KMS-11 (cell line): ENCODE data around the gene EFR3B.

ENCODE experiments used
- H2AFZ ChIP-seq: fragments of 200-600 bp; sonication (generic); 2 replicates; pipeline ENCODE4 v1.6.1; 2016; ENCODE audit warnings: antibody characterized with exemption, mixed run types, low read depth
- H3K27ac ChIP-seq: fragments of 200-600 bp; sonication (generic); 2 replicates; pipeline ENCODE4 v1.6.1; 2016; ENCODE audit warnings: mild to moderate bottlenecking, mixed run types
- H3K27me3 ChIP-seq: fragments of 200-600 bp; sonication (generic); 2 replicates; pipeline ENCODE4 v1.6.1; 2017; ENCODE audit warnings: mild to moderate bottlenecking, low read depth, mixed run types, moderate library complexity; ENCODE audit not compliant: insufficient read depth
- H3K36me3 ChIP-seq: fragments of 200-600 bp; sonication (generic); 2 replicates; pipeline ENCODE4 v1.6.1; 2017; ENCODE audit warnings: mild to moderate bottlenecking, mixed run types; ENCODE audit not compliant: insufficient read depth
- H3K4me1 ChIP-seq: fragments of 200-600 bp; sonication (generic); 2 replicates; pipeline ENCODE4 v1.6.1; 2016; ENCODE audit warnings: mild to moderate bottlenecking, low read depth, mixed run types; ENCODE audit not compliant: poor library complexity, severe bottlenecking
- H3K4me2 ChIP-seq: fragments of 200-600 bp; sonication (generic); 2 replicates; pipeline ENCODE4 v1.7.0; 2016; ENCODE audit warnings: mild to moderate bottlenecking, mixed run types
- H3K4me3 ChIP-seq: fragments of 200-600 bp; sonication (generic); IDR thresholded peaks from 2 replicates; pipeline ENCODE4 v1.6.1; 2017; ENCODE audit warnings: low read depth, low read length, mixed read lengths; ENCODE audit not compliant: insufficient read depth
- H3K79me2 ChIP-seq: fragments of 200-600 bp; sonication (generic); 2 replicates; pipeline ENCODE4 v1.6.1; 2016; ENCODE audit warnings: low read depth, mixed run types; ENCODE audit not compliant: insufficient read depth
- H3K9ac ChIP-seq: fragments of 200-600 bp; sonication (generic); 2 replicates; pipeline ENCODE4 v1.6.1; 2016; ENCODE audit warnings: mild to moderate bottlenecking, mixed run types
- H4K20me1 ChIP-seq: fragments of 200-600 bp; sonication (generic); 2 replicates; pipeline ENCODE4 v1.6.1; 2016; ENCODE audit warnings: mild to moderate bottlenecking, mixed run types; ENCODE audit not compliant: insufficient read depth
- TF ChIP-seq, protein P1 (sequence below): fragments of 200-600 bp; sonication (generic); conservative IDR thresholded peaks from 2 replicates; pipeline ENCODE4 v1.6.1; 2017; ENCODE audit warnings: low read depth, mild to moderate bottlenecking, antibody characterized with exemption, low read length, moderate library complexity, mixed read lengths

EFR3B gene

DNA sequence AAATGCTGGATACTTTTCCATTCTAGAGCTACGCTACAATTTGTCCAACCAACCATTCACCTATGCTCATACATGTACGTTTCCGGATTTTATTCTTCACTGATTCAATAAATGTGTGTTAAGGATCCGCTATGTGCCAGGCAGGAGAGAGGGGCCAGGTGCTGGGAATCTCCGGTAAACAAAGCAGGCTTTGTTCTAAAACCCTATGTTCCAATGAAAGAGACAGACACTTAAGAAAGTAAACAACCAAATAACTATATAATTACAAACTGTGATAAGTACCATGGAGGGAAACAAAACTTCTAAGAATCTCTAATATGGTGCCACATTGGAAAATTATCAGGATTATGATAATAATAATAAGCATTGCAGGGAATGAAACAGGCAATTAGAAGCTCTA, 148.7 kb downstream of the EFR3B start:
- TF ChIP-seq, protein P1, sequence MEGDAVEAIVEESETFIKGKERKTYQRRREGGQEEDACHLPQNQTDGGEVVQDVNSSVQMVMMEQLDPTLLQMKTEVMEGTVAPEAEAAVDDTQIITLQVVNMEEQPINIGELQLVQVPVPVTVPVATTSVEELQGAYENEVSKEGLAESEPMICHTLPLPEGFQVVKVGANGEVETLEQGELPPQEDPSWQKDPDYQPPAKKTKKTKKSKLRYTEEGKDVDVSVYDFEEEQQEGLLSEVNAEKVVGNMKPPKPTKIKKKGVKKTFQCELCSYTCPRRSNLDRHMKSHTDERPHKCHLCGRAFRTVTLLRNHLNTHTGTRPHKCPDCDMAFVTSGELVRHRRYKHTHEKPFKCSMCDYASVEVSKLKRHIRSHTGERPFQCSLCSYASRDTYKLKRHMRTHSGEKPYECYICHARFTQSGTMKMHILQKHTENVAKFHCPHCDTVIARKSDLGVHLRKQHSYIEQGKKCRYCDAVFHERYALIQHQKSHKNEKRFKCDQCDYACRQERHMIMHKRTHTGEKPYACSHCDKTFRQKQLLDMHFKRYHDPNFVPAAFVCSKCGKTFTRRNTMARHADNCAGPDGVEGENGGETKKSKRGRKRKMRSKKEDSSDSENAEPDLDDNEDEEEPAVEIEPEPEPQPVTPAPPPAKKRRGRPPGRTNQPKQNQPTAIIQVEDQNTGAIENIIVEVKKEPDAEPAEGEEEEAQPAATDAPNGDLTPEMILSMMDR: no peak
- H3K9ac ChIP-seq: no peak overlapping the region
- no peak overlapping the region for H3K27ac ChIP-seq
- H3K79me2 ChIP-seq: no peaks in the 10 kb centered on the region
- H3K36me3 ChIP-seq: no peaks in the 10 kb centered on the region
- H3K4me1 ChIP-seq: no peaks in the 10 kb centered on the region
- H4K20me1 ChIP-seq: no peaks in the 10 kb centered on the region
- H3K27me3 ChIP-seq: no peaks in the 10 kb centered on the region
- no peak overlapping the region for H2AFZ ChIP-seq
- no peak overlapping the region for H3K4me2 ChIP-seq
- no peak overlapping the region for H3K4me3 ChIP-seq

DNA sequence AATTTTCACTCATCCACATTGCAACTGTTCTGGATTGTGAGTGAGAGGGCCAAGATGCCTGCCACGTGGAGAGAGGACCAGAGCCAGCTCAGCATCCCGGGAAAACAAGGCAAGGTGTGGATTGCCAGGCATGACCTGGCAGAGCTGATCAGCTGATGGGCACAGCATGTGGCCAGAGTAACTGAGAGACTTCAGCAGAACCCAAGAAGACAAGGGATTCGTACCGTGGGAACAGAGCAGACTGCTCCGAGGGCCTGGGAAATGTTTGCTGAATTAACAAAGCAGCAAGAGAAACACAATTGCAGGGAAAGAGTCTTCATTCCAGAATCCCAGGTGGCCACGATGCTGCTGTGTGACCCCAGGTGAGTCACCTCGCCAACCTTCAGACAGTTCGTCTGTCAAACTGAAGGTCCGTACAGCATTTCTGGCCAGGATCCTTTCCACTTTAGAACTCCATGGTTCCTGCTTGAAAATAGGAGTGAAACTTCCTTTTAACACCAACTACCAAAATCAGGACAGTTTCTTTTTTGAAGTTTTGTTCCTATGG, 152.8 kb downstream of the EFR3B start:
- no peak overlapping the region for H3K4me3 ChIP-seq
- no peaks in the 10 kb centered on the region for H3K4me1 ChIP-seq

DNA sequence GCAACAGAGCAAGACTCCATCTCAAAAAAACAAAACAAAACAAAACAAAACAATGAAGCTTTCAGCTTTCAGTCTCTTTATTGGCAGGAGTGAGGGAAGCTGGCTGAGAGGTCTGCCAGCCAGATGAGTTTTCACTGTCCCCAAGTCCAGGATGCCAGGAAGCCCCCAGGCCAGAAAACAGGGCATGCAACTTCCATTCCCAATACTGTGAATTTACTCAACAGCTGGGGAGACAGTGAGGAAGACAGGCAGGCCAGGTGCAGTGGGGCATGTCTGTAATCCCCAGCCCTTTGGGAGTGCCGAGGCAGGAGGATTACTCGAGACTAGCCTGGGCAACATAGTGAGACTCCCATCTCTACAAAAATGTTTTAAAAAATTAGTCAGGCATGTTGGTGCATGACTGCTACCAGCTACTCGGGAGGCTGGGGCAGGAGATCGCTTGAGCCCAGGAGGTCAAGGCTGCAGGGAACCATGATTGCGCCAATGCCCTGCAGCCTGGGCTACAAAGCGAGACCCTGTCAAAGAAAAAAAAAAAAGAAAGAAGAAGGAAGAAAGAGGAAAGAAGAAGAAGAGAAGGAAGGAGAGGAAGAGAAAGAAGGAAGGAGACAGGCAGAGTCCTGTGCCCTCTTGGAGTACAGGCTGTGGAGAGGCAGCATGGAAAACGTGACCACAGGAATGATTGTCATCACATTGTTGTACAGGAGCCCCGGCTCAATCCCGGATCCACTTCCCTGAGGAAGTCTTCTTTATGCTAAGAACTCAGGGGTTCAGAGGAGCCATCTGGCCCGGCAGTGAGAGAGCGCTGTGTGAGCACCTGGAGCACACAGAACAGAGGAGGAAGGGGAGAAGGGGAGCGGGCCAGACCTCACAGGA, 155.7 kb downstream of the EFR3B start:
- Histone ChIP-seq H3K36me3 (no peaks in the 10 kb centered on the region), H3K79me2 (no peaks in the 10 kb centered on the region), H3K4me1 (no peaks in the 10 kb centered on the region), H3K4me2 (no peak overlapping the region), H3K4me3 (no peak overlapping the region), H4K20me1 (no peaks in the 10 kb centered on the region), H3K9ac (no peak overlapping the region), H3K27me3 (no peaks in the 10 kb centered on the region), H3K27ac (no peak overlapping the region), H2AFZ (no peak overlapping the region)
- TF ChIP-seq, protein P1: no peak

More for the DNA sequence above, 152.8 kb downstream of the EFR3B start:
- H3K9ac ChIP-seq: no peak overlapping the region
- no peak overlapping the region for H3K27ac ChIP-seq
- no peak overlapping the region for H2AFZ ChIP-seq
- TF ChIP-seq, protein P1: no peak
- H3K27me3 ChIP-seq: no peaks in the 10 kb centered on the region
- H3K4me2 ChIP-seq: no peak overlapping the region
- H3K36me3 ChIP-seq: no peaks in the 10 kb centered on the region
- no peaks in the 10 kb centered on the region for H4K20me1 ChIP-seq
- H3K79me2 ChIP-seq: no peaks in the 10 kb centered on the region

DNA sequence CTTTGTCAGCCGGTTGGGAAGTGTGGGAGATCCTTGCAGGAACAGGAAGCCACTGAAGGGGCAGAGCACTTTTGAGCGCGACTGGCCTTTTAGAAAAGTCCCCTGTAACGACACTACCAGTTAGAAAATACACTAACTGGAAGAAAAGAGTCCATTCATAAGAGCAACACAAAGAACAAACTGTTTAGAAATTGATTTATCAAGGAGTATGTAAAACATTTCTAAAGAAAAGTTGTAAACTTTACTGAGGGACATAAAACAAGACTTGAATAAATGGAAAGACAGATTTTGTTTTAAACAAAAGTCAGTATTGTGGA, 156.3 kb downstream of the EFR3B start:
- Histone ChIP-seq H3K79me2 (no peaks in the 10 kb centered on the region), H3K27me3 (no peaks in the 10 kb centered on the region), H4K20me1 (no peaks in the 10 kb centered on the region), H3K4me2 (no peak overlapping the region), H3K9ac (no peak overlapping the region), H2AFZ (no peak overlapping the region), H3K36me3 (no peaks in the 10 kb centered on the region), H3K4me1 (no peaks in the 10 kb centered on the region), H3K4me3 (no peak overlapping the region), H3K27ac (no peak overlapping the region)
- TF ChIP-seq, protein P1: no peak
